HG03108 (cell line): ENCODE measurements around the gene C22orf23.

Source experiments
- ATAC-seq: cut with Tn5 transposase; IDR thresholded peaks from one replicate; pipeline ENCODE4 v1.9.1; 2021; ENCODE audit warnings: moderate library complexity; ENCODE audit not compliant: unreplicated experiment

The C22orf23 gene

DNA sequence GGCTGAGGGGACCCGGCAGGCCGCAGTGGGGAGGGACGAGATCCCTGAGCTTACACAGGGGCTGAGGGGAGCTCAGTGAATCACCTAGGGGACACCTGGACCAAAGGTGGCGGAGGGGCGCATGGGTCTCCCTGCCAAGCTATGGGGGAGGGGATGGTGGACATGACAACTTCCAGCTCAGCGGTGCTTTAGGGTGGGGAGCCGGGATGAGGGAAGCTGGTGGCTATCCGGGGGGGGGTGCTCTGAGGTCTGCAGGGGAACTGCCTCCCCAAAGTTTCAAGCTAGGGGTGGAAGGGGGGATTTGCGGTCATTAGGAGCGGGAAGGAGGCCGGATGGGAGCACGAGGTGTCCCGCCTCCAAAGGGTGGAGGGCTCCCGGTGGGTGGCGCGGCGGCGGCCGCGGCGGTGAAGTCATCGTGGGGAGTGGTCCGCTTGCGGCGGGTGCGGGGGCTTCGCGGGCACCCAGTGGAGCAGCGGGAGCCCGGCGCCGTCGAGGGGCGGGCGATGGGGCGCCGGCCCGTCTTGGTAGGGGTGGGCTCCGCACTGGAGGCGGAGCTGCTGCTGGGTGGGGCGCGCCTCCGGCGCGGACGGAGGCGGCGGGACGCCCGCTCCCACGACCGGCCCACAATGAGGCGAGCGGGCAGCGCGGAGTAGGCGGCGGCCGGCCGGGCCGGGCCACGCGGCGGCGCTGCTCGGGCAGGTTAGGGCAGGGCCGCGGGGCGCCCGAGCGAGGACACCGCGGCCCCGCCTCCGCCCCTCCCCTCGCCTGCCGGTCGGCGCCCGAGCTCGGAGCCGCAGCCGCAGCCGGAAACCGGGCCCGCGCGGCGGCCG lies 47.7 kb downstream of the C22orf23 start, which contains the start of gene MICALL1:
Gene MICALL1 (plus strand): TSS at position 764 of the 830 bp plus-strand sequence. CDS start 126 bp downstream, outside the sequence.
- peak; percentile 85 for ATAC-seq

DNA sequence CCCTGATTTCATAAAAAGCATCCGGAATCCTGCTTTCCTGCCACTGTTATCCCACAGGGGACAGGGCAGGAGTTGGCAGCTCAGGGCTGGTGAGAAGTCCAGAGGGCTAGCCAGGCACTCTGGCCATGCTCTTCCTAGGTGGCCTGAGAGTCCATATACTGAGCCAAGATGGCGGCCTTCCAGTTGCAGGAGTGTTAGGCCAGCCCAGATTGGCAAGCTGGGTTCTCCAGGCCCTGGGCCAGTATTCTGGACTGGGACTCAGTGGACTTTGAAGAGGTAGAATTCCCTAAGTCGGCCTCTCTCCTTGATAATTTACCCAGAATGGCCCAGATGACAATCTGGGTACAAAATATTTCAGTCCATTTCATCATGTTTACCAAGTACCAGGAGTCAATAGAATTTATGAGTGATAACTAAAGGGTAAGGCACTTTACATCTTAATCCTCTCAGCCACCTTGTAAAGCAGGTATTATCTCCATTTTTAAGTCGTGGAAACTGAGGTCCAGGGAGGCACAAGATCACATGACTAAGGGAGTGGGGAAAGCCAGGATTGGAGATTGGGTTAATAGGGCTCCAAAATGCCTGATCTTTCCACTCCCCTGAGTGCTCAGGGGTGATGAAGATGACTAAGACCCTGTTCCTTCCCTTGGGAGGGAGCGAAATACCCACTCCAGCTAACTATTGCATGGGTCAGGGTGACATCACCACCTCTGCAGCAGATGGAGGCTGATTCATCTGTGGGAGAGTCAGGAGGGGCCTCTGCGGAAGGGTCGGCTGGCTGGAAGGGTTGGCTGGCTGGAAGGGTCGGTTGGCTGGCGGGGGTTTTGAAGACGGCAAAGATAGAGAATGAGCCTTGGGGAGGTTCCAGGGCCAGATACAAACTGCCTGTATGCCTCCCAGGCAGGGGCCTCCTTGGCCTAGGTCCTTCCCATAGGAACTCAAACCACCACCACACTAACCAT lies 48.5 kb downstream of the C22orf23 start:
- ATAC-seq, result no peak

DNA sequence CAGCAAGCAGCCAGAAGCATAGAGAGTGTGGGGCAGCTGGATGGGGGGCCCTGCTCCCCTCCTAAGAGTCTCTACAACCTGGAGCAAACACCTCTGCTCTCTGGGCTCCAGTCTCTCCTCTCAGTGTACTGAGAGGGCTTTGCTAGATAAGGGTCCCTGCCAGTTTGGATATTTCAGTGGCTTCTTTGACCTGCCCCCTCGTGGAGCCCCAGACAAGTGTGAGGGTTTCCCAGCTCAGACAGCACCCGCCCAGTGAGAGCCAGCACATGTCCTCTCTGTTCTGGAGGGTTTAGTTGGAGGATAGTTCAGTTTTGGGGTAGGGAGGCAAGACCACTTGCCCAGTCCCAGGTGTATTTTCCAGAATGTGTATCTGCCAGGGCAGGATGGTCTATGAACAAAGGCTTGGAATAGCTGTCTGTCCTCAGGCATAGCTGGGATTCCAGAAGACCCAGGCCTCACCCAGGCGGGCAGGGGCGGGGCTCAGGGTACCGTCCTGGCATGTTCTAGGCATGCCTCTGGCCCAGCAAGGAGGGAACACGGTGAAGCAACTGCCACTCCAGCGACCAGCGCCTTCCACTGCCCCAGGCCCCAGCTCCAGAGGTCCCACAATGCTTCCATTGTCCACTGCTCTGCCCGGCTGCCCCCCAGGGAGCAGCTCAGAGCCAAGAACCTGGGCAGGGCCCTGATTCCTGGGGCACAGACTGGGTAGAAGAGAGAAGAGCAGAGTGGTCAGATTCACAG lies 54.8 kb downstream of the C22orf23 start:
- no peak for ATAC-seq

DNA sequence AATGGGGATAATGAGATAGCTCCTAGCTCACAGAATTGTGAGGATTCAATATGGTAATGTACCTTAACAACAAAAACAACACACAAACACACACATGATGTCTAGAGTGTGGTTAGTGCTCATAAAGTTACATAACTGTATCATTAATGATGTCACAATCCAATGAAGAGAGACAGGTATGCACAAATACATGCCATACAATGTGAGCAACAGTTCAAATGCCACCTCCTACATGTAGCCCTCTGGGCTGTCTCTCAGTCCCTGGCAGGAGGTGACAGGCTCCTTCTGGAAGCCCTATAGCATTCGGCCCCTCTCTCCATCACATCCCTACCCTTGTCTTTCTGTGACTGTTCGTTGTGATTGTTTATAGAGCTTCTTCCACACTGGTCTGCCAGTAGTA lies 55.6 kb downstream of the C22orf23 start:
- no peak for ATAC-seq

DNA sequence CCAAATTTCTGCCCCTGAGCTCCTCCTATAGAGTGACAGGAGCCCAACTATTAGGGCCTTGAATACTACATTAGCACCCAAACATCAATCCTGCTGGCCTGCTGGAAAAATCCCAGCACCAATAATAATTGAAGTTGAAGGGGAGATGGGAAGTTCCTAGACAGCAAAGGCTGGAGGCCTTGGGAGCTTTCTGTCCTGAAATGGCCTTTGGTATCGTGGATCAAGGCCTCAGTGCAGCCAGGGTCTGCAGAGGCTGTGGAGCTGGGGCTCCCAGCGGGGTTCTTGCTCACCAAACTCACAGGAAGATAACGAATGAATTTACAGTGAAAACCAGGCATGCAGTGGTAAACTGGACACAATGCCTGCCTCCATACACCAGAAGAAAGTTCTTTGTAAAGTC lies 56.5 kb downstream of the C22orf23 start:
- ATAC-seq, result no peak

DNA sequence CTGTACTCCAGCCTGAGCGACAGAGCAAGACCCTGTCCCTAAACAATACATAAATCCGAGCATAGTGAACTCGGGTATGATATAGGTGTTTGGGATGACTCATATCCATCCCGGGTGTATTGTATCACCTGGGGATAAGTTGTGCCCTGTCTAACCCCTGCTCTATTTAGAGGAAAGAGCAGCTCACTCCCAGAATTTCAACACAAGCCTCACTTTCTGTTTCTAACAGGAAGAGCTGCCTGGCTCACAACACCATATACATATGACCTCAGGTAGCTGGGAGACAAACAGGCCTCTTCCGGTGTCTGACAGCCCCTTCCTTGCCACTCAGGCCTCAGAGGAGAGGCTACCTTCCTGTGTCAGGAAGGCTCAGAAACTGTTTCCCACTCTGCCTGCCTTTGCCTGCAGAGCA lies 57.2 kb downstream of the C22orf23 start:
- peak; percentile 81 for ATAC-seq

DNA sequence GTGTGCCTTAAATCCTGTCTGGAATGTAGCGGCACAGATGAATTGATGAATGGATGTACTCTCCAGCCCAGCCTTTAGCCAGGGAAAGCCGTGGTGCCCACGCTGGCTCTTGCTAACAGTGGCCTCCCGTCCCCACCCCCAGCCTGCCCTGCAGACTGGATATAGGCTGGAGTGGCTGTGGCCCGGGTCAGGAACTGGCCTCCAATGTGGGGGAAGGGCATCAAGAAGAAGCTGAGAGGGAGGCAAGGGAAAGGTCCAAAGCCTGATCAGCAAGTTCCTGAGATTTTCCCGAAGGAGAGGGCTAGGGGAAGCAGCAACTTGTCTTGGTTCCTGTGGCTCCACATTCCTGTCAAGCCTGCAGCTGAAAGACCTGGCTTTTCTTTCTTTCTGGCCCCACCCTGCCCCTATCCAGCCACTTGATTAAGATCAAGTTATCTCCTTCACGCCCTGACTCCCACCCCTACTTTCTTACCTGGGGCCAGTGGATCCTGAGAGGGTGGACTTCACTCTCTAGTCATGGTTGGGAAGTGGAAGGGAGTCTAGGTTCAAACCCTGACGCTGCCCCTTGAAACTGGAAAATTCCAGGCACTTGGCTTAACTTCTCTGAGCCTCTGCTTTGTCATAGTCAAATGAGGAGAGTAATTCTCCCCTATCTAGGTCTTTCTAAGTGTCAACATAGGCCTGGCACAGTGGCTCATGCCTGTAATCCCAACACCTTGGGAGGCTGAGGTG lies 58.3 kb downstream of the C22orf23 start:
- ATAC-seq, result no peak

DNA sequence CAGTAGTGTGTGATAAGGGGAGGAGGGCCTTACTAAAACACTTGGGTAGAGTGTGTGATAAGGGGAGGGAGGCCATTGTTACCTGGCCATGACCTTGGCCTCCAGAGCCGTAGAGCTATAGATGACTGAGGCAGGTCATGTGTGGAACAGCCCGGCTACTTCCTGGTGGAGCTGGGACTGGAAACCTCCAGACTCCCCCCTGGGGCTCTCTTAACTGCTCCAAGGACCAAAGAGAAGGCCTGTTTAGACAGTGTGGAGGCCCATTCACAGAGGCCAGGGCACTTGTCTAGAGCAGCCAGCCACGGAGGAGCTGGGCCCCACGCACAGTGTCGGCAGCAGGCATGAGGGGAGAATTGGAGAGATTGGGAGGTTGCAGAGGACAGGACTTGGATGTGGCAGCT lies 59.8 kb downstream of the C22orf23 start:
- no peak for ATAC-seq
